22Rv1 (cell line): ENCODE measurements around the gene SDK1.

Experiments used
- H3K27ac ChIP-seq: fragments of 450-650 bp; 2 replicates; pipeline ENCODE4 v1.5.1; 2017
- CTCF ChIP-seq: fragments of 450-650 bp; IDR thresholded peaks from 2 replicates; pipeline ENCODE4 v1.5.1; 2017; ENCODE audit warnings: mild to moderate bottlenecking
- ZFX ChIP-seq: fragments of 450-650 bp; IDR thresholded peaks from 2 replicates; pipeline ENCODE4 v1.6.1; 2017; ENCODE audit warnings: antibody characterized with exemption, borderline replicate concordance

The SDK1 gene

DNA sequence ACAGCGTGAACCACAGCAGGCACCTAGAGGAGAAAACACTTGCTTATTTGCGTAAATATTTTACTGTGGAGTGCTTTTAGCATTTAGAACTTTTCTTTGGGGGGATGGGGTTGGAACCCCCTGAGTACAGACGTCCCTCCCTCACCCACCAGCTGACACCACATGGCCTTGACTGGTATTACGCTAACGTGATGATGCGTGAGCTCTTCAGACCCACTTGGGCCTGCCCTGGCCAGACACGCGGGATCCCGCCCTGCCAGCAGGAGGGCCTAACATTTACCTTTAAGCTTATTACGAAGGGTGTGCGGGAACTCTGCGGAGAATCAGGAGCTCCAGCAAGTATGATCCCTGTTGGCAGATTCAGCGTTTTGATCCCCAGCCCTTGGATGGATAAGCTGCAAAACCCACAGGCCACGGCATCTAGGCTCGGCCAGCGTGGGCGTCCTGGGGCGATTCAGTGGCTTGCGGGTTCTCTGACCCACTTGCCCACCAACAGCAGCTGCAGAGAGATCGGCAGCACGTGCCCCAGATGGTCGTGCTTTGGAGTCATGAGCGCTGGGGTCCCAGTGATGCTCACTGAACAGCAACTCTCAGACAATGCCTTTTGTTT is 835.6 kb downstream of the SDK1 start:
- no peak overlapping the region for H3K27ac ChIP-seq
- TF ChIP-seq ZFX (no peak), CTCF (peak; percentile 7; the same call in 1 of the 2 replicates)

DNA sequence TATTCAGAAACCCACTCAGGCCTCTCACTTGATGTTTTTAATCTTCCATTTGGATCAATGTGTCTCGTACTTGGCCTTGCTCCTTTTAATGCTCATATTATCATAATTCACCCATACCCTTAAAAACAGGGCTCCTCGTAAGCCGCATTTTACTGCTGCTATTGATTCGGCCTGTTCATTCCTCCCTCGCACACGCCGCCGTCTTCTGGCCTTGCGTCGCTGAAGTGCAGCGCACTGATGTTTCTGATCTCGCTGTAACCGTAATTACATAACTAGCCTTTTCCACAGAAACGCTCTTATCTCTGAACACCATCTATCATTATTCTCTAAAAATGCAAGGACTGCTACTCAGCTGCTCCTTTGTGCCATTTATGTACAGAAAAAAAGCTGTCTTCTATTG is 836.5 kb downstream of the SDK1 start:
- TF ChIP-seq CTCF (no peak), ZFX (no peak)
- H3K27ac ChIP-seq, result no peak overlapping the region

DNA sequence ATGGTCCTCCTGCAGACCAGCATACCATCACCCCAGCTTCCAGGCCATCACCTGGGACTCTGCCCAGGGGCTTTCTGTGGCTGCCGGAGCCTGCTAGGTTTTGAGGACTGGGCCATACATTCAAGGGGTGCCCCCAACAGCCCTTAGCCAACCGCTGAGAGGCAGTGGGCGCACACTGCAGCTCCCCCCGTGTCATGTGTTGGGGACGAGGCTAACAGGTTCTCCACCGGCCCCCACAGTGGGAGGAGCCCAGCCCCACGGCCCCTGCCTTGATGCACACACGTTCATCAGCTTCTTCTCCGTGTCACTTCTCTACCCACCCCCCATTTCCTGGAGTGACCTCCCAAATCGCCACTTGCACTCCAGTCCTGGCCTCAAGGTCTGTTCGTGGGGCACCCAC is 837.8 kb downstream of the SDK1 start:
- H3K27ac ChIP-seq, result no peak overlapping the region
- TF ChIP-seq ZFX (no peak), CTCF (no peak)

GRCh38 chr7:4139656-4140625 is 838.9 kb downstream of the SDK1 start:
- H3K27ac ChIP-seq, result no peak overlapping the region
- no peak for TF ChIP-seq CTCF

GRCh38 chr7:4140933-4141332 is 839.9 kb downstream of the SDK1 start:
- TF ChIP-seq CTCF (no peak), ZFX (no peak)
- no peak overlapping the region for H3K27ac ChIP-seq

DNA sequence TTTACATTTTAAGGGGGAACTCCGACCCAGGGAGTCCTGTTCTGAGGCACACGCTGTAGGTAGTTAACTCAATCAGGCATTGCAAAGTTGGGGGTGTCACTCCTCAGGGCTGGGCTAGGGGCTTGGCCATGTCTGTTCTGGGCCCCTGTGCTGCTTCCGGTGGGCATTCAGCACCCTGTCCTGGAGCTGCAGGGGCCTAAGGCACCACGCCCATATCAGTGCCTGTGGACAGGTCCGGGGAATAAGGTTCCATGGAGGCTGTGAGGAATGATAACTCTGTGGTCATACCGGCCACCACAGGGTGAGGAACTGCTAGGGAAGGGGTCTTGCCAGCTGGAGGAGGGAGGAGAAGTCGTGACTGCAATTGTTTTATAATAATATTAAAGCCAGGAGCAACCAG is 842.0 kb downstream of the SDK1 start:
- no peak for TF ChIP-seq CTCF
- TF ChIP-seq ZFX, result no peak
- H3K27ac ChIP-seq, result no peak overlapping the region
